Measurements from ENCODE around the gene HIVEP3.

- TF ChIP-seq POLR2AphosphoS5 (IDR thresholded peaks at IDR 0.05) (no peak), CTCF (IDR thresholded peaks at IDR 0.05) (no peak), POLR2A (IDR thresholded peaks at IDR 0.05) (no peak)
Measured at GRCh38 chr1:41610361-41610760, 308.4 kb downstream of the HIVEP3 start.
